Glomerular visceral epithelial cell (primary cell): ENCODE data around the gene AGPAT2.
A peak's percentile ranks its signal among the peaks of the same experiment; 100 is the strongest.
"Not testable (repeated sequence)": the region's sequence is repeated elsewhere in the genome, so short reads cannot be mapped to it uniquely, and the experiment has no call there.

Experiments
- DNase-seq: peaks from one replicate; pipeline ENCODE4 v3.0.0-alpha.2; 2016; ENCODE audit errors: extremely low spot score

AGPAT2 gene

GRCh38 chr9:136720251-136720897 lies 33.1 kb upstream of the AGPAT2 start:
- no peak for DNase-seq

DNA sequence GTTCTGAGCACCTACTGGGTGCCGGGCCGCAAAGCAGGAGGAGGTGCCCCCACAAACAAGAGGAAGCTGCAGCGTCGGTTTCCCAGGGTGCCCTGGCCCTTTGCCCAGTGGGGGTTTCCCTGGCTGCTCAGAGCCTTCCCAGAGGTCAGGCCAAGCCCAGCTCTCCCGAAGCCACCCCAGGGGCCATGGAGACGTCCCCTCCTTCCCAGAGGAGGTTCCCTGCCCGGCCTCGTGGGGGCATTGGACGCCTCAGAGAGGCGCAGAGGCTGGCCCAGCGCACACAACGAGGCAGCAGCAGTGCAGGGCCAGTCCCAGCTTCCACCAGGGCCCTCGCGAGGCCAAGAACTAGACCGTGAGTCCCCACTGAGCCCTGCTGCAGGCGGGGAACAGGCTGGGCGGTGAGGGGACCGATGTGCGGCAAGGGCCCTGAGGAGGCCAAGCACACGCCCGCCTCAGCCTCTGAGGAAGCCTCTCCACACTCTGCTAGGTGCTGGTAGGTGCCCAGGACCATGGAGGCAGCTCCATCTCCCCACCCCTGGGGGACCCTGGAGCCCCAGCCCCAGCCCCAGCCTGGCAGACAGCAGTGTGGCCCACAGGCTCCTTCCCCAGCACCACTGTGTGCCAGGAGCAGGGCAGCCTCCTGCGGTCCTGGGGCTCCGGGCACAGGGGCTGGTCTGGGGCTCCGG lies 32.1 kb upstream of the AGPAT2 start:
- peak; percentile 40 for DNase-seq

GRCh38 chr9:136718345-136719194 lies 31.3 kb upstream of the AGPAT2 start:
- no peak for DNase-seq

GRCh38 chr9:136717399-136717798 lies 30.1 kb upstream of the AGPAT2 start:
- DNase-seq, result no peak

DNA sequence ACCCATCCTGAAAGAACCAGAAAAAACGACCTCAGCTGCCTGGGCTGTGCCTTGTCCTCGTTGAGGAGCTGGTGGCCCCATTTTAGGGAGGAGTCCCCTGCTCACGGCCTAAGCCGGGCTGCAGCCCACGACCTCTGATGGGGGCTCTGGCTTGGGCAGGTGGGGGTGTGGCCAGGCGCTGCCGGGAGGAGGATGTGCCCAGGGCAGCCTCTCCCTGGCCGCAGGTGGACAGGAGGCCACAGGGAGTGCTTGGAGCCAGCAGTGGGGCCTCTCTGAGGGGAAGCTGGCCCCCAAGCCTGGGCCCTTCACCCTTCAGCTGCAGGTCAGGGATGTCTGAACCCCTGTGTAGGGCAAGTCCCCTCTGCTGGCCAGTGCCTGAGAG lies 27.6 kb upstream of the AGPAT2 start:
- no peak for DNase-seq

- DNase-seq, result no peak
Measured at GRCh38 chr9:136714096-136714892, 27.0 kb upstream of the AGPAT2 start.

GRCh38 chr9:136713550-136713949 lies 26.3 kb upstream of the AGPAT2 start:
- no peak for DNase-seq

- DNase-seq, result no peak
Measured at GRCh38 chr9:136712690-136713544, 25.7 kb upstream of the AGPAT2 start.

- no peak for DNase-seq
Measured at GRCh38 chr9:136711751-136712689, 24.8 kb upstream of the AGPAT2 start, which contains the start of gene DIPK1B. Gene DIPK1B, plus strand, starts transcription at chr9:136712572. Its CDS starts 94 bp downstream, at chr9:136712666.

GRCh38 chr9:136711219-136711648 lies 24.0 kb upstream of the AGPAT2 start:
- DNase-seq, result peak; percentile 37

DNA sequence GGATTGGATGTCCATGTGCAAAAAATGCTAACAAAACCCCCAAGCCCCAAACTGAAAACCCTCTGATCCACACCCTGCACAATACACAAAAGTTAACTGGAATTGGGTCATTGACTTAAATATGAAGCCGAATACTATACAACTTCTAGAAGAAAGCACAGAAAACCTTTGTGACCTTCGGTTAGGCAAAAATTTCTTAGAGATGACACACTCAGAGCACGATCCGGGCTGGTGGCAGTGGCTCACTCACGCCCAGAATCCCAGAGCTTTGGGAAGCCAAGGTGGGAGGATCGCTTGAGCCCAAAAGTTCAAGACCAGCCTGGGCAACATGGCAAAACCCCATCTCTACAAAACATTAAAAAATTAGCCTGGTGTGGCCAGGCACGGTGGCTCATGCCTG lies 23.3 kb upstream of the AGPAT2 start:
- no peak for DNase-seq

- DNase-seq, result no peak
Measured at GRCh38 chr9:136709454-136710109, 22.3 kb upstream of the AGPAT2 start.

GRCh38 chr9:136707849-136708517 lies 20.7 kb upstream of the AGPAT2 start:
- no peak for DNase-seq

- no peak for DNase-seq
Measured at GRCh38 chr9:136707011-136707410, 19.8 kb upstream of the AGPAT2 start.

DNA sequence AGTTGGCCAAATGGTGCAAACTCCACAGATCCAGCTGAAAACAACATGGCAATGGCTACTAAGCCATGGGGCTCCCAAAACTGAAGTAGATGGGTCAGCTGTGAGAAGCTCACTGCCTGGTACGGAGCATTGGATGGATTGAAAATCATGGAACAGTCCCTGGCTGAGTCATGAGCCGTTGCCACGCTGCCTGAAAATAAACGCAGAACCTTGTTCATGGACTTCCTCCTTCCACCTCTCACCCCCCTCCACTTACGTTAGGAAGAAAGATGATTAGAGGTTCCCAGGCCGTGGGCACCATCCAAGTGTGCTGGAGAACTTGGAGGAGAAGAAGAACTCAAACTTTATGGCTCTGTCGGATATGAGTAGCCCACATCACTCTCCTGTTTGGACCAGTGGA lies 18.3 kb upstream of the AGPAT2 start:
- no peak for DNase-seq

DNA sequence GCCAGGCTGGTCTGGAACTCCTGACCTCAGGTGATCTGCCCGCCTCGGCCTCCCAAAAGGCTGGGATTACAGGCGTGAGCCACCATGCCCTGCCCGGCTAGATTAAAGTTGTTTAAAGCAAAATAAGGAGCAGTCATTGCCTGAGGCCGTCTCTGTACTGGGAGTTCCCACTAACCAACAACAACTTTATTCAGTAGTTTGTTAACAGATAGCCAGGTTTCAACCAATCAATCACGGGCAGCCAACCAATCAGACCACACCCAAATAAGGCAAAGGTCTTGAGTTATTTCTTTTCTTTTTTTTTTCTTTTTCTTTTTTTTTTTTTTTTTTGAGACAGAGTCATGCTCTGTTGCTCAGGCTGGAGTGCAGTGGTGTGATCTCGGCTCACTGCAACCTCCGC lies 17.5 kb upstream of the AGPAT2 start:
- DNase-seq, result not testable (repeated sequence)

GRCh38 chr9:136703276-136703860 lies 16.1 kb upstream of the AGPAT2 start:
- DNase-seq, result no peak

DNA sequence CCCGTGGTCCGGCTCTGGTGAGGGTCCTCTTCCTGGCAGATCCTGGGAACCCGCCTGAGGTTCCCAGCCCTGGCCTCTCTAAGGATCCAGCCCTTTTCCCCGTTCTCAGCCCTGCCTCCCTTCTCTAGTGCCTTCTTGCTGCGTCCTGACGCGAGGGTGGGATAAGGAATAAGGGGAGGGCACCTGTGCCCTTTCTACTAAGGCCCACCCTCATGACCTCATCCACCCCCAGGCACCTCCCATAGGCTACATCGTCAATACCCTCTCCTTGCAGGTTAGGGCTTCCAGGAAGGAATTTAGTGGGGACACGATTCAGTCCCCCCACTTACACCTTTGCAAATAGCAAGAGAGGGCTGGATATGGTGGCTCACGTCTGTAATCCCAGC lies 14.4 kb upstream of the AGPAT2 start:
- no peak for DNase-seq
